Transverse colon (tissue), 4 donors: Measurements from ENCODE around the gene POLD1. TPM values are rescaled to one million over a fixed set of nuclear protein-coding genes. Genes with fewer than 3 reads are reported as not detected.

Experiments
- DNase-seq: peaks from one replicate; pipeline ENCODE4 v3.0.0-alpha.2; 2019
- H3K27ac ChIP-seq, 4 donors: fragments of 200-600 bp; sonication (generic); 2 replicates each; pipeline ENCODE4 v1.5.1; 2016 to 2018; ENCODE audit warnings: inconsistent platforms in 4 of 4
- H3K27me3 ChIP-seq: fragments of 200-600 bp; sonication (generic); 2 replicates; pipeline ENCODE4 v1.5.1; 2017; ENCODE audit warnings: inconsistent platforms
- H3K36me3 ChIP-seq, 4 donors: fragments of 200-600 bp; sonication (generic); 2 replicates each; pipeline ENCODE4 v1.5.1; 2017 to 2019; ENCODE audit warnings: inconsistent platforms in 4 of 4
- H3K4me1 ChIP-seq, 4 donors: fragments of 200-600 bp; sonication (generic); 2 replicates each; pipeline ENCODE4 v1.5.1; 2017 to 2020; ENCODE audit warnings: inconsistent platforms in 4 of 4
- H3K4me3 ChIP-seq, 4 donors: fragments of 200-600 bp; sonication (generic); 1 replicate in 1 of 4; 2 replicates in 3 of 4; pipeline versions ENCODE4 v1.5.1 to v1.6.1; 2017 to 2019; ENCODE audit warnings: inconsistent platforms in 4 of 4
- H3K9me3 ChIP-seq, 2 donors: fragments of 200-600 bp; sonication (generic); 2 replicates each; pipeline ENCODE4 v1.5.1; 2017 to 2019; ENCODE audit warnings: inconsistent platforms in 2 of 2
- EP300 ChIP-seq: sonication (generic); formaldehyde crosslinking; IDR thresholded peaks from one replicate; pipeline ENCODE4 v1.6.1; 2017; ENCODE audit warnings: antibody characterized with exemption, low read depth
- POLR2A ChIP-seq: fragments of 450-650 bp; IDR thresholded peaks from one replicate; pipeline ENCODE4 v1.6.1; 2016; ENCODE audit warnings: antibody characterized with exemption, mild to moderate bottlenecking, moderate library complexity
- POLR2AphosphoS5 ChIP-seq, 3 donors: sonication (generic); formaldehyde crosslinking; IDR thresholded peaks; one replicate each; pipeline ENCODE4 v1.6.1; 2016; ENCODE audit warnings: antibody characterized with exemption in 3 of 3
- WGBS, 2 donors: methylation state at CpG; one replicate each; pipeline ENCODE4 v1.1.5; 2018; ENCODE audit warnings: low coverage in 1 of 2; 5-methylcytosine and 5-hydroxymethylcytosine counted together
- in situ Hi-C, 4 donors: fragments of 200-750 bp; cut with MboI; loops; one replicate each; pipeline versions ENCODE4 v1.15.0 to v1.15.1; 2017; ENCODE audit warnings: low sequenced_read_pairs in 3 of 4, low pct_ligation_motif_present in 1 of 4, low pct_unique_long_range_greater_than_20kb in 1 of 4
- intact Hi-C: fragments of 100-400 bp; cut with DNase I; formaldehyde crosslinking; loops from one replicate; pipeline ENCODE4 v1.15.1; 2023; ENCODE audit warnings: low total_unique reads
- total RNA-seq, 4 donors: library from RNA; depleted of rRNA; stranded (reverse); fragments of >200 nt; gene quantifications; one replicate each; pipeline ENCODE4 v1.1.0, GENCODE V29; 2016
- TF ChIP-seq, protein P1 (sequence below), 5 experiments: fragments of 200-600 bp in 3 of 5; fragments of 450-650 bp in 2 of 5; sonication (generic) in 3 of 5; IDR thresholded peaks; 1 replicate in 2 of 5; 2 replicates in 3 of 5; pipeline ENCODE4 v1.5.1; 2016 to 2017; ENCODE audit warnings: antibody characterized with exemption in 5 of 5, inconsistent platforms in 3 of 5, mild to moderate bottlenecking in 2 of 5, moderate library complexity in 1 of 5

The POLD1 gene
- total RNA-seq, 4 donors from 2014 or later: 14.6 to 59.1 (median 25.9) TPM

DNA sequence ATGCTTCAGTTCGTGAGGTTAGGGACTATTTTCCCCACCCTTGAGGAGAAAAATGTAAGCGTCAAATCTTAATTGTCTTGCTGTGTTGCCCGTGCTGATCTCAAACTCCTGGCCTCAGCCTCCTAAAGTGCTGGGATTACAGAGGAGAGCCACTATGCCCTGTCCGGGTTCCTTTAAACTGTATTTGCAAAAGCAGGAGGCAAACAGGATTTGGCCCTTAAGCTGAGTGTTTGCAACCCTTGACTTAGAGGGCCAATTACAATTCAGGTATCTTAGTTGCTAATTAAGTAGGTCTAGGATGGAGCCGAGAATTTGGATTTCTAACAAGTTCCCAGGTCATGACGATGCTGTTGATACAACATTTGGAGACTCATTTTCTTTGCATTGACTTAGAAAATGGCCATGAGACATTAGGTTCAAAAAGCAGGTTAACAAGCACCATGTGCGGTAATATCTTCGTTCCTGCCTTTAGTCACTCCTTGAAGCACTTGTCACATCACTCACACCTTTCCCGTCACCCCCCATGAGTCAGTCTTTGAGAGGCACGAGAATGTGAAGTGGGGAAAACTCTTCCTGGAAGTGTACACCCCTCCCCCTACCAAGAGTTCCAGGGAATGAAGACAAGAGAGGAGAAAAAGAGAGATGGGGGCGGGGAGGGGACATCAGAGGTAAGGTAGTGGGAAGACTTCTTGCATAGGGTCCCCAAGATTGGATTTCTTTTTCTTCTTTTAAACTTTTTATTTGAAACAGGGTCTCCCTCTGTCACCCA is 21.3 kb upstream of the POLD1 start:
- in situ Hi-C loops: loop anchor here in 3 of 4 donors (10.0 to 25.0 kb wide), 3 partner anchors 62 to 102 kb away; no protein-coding TSS in a partner anchor
- intact Hi-C loops: no loop called here

DNA sequence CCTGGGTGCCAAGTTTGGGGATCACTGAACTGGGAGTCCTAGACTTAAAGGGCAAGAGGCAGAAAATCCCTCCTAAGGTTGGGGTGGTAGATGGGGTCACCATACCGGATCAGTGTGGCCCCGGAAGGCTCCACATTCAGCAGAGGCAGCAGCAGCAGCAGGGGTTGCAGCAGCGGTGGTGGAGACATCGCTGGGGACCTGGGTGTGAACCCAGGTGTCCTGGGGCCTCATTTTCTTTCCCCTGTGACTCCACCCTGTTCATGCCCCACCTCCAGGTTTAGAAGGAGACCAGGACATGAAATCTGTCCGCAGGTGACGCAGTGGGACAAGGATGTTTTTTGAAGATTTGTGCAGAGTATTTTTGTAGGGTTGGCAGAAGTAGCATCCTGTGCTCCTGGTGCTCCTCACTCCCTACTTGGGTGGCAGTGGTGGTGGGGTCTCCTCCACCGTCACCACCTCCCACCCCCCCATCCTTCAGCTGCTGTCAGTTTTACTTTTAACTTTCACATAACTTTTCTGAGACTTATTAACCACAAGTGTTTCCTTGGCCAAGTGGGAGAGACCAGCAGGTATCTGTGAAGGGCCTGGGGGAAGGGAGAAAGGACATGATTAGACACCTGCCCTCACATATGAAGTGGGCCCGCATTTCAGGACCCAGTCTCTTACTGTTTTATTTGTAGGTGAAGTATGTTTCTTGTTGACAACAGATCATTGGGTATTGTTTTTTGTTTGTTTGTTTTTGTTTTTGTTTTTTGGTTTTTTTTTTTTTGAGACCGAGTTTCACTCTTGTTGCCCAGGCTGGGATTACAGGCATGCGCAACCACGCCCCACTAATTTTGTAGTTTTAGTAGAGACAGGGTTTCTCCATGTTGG is 18.5 kb upstream of the POLD1 start, which contains the start of gene NAPSA:
Gene NAPSA (minus strand): TSS at position 206 of the 873 bp plus-strand sequence. CDS start 18 bp downstream, at position 188.
- intact Hi-C loops: loop anchor here (2.0 to 5.0 kb wide), 2 partner anchors 49 to 417 kb away; no protein-coding TSS in a partner anchor
- in situ Hi-C loops: loop anchor here in 3 of 4 donors (10.0 to 25.0 kb wide), 3 partner anchors 59 to 99 kb away; no protein-coding TSS in a partner anchor
- Histone ChIP-seq H3K4me3 (no peak within 1 kb of the TSS), H3K27me3 (no peaks in the 10 kb centered on the region), H3K36me3 (no peaks in the 10 kb centered on the region), H3K27ac (no peak within 1 kb of the TSS), H3K4me1 (peaks cover 0 to 4% (median 2%) of the 10 kb centered on the region in 4 donors), H3K9me3 (no peaks in the 10 kb centered on the region)
- 57 to 73% methylated on average over 1 to 11 of the region's 11 CpGs for WGBS, 2 donors
- TF ChIP-seq POLR2A (no peak), POLR2AphosphoS5 (IDR thresholded peaks at IDR 0.05) (no peak), EP300 (no peak)
- TF ChIP-seq, protein P1, sequence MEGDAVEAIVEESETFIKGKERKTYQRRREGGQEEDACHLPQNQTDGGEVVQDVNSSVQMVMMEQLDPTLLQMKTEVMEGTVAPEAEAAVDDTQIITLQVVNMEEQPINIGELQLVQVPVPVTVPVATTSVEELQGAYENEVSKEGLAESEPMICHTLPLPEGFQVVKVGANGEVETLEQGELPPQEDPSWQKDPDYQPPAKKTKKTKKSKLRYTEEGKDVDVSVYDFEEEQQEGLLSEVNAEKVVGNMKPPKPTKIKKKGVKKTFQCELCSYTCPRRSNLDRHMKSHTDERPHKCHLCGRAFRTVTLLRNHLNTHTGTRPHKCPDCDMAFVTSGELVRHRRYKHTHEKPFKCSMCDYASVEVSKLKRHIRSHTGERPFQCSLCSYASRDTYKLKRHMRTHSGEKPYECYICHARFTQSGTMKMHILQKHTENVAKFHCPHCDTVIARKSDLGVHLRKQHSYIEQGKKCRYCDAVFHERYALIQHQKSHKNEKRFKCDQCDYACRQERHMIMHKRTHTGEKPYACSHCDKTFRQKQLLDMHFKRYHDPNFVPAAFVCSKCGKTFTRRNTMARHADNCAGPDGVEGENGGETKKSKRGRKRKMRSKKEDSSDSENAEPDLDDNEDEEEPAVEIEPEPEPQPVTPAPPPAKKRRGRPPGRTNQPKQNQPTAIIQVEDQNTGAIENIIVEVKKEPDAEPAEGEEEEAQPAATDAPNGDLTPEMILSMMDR (IDR thresholded peaks at IDR 0.05): no peak
- DNase-seq: no peak

More for the DNA sequence above, 21.3 kb upstream of the POLD1 start:
- Histone ChIP-seq H3K27ac (no peak overlapping the region), H3K4me1 (peaks cover 0 to 9% (median under 1%) of the 10 kb centered on the region in 4 donors), H3K27me3 (no peaks in the 10 kb centered on the region), H3K4me3 (no peak overlapping the region), H3K36me3 (no peaks in the 10 kb centered on the region), H3K9me3 (no peaks in the 10 kb centered on the region)
- TF ChIP-seq, protein P1 (IDR thresholded peaks at IDR 0.05): no peak
- TF ChIP-seq EP300: no peak
- TF ChIP-seq POLR2AphosphoS5 (IDR thresholded peaks at IDR 0.05): no peak
- no peak for TF ChIP-seq POLR2A
- WGBS, 2 donors: 66 to 79% methylated on average over 9 to 11 of the region's 11 CpGs
- DNase-seq: no peak

DNA sequence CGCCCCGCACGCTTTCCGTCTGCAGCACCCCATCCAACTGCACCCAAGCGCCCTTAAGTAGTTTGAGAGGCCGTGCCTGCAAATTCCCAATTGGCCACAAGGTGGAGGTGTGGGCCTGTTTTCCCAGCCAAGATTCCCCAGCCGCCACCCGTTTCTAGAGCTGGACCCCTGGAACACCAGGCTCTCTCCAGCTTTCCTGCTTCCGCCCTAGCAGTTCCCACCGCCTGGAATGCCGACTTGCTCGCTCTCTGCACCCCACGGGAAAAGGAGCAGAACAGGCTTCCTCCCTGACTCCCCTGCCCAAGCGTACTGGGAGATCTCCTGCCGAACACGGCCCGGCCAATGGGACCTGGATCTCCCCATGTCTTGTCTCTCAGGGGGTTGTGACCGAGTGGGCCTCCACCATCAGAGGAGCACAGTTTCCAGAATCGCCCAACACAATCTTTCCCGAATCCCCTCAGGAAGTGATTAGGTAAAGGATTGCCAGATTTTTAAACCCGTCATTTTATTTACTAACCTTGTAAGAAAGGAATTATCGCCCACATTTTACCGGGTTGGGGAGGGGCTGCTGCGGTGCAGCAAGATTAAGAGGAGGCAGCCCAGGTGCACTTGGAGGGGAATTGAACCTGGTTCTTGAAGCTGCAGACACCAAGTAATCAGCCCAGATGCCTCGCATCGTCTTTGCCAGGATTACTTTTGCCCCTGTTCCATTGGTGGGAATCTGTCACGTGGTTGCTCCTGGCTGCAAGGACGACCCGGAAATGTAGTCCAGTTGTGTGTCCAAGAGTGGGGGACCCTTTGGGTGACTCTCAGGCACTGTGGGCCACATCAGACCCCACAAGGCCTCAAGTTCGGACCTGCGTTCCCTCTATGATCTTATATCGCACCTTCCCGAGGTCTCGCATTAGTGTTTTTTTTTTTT is 15.2 kb upstream of the POLD1 start:
- in situ Hi-C loops: loop anchor here in 3 of 4 donors (10.0 to 25.0 kb wide), 3 partner anchors 56 to 96 kb away; no protein-coding TSS in a partner anchor
- peak; percentile 88 for DNase-seq
- Histone ChIP-seq H3K9me3 (no peaks in the 10 kb centered on the region), H3K27ac (peak overlapping the region; percentile 79 to 89 (median 86)), H3K4me1 (peaks cover 0 to 4% (median 2%) of the 10 kb centered on the region in 4 donors), H3K27me3 (no peaks in the 10 kb centered on the region), H3K4me3 (peak overlapping the region; percentile 24 to 66 (median 52)), H3K36me3 (no peaks in the 10 kb centered on the region)
- TF ChIP-seq EP300: no peak
- TF ChIP-seq, protein P1 (IDR thresholded peaks at IDR 0.05): peak; percentile 81 to 96 (median 92)
- WGBS, 2 donors: 16 to 40% methylated on average over 4 to 34 of the region's 34 CpGs
- intact Hi-C loops: loop anchor here (1.0 to 5.0 kb wide), 2 partner anchors 92 to 413 kb away; no protein-coding TSS in a partner anchor
